Measurements from ENCODE around the gene PARD3.
"Not testable (repeated sequence)": the region's sequence is repeated elsewhere in the genome, so short reads cannot be mapped to it uniquely, and the experiment has no call there.

GRCh38 chr10:34700752-34701151 is 114.3 kb downstream of the PARD3 start:
- TF ChIP-seq EZH2phosphoT487 (IDR thresholded peaks at IDR 0.05; ENCODE audit: low read depth, severe bottlenecking, unreplicated experiment); CTCF (IDR thresholded peaks at IDR 0.05; ENCODE audit: poor library complexity): not testable (repeated sequence)
